Measurements from ENCODE around the gene GKN2.
"Not testable (repeated sequence)": the region's sequence is repeated elsewhere in the genome, so short reads cannot be mapped to it uniquely, and the experiment has no call there.

GKN2 gene

DNA sequence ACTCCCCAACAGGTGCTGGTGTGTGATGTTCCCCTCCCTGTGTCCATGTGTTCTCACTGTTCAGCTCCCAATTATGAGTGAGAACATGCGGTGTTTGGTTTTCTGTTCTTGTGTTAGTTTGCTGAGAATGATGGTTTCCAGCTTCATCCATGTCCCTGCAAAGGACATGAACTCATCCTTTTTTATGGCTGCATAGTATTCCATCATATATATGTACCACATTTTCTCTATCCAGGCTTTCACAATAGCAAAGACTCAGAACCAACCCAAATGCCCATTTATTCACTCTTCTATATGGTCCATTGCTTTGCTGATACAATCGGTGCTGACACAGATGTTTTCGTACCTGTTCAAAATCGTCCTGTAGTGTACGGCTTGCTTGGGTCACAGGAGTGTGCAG, 2.7 kb upstream of the GKN2 start:
- DNase-seq, result not testable (repeated sequence)

DNA sequence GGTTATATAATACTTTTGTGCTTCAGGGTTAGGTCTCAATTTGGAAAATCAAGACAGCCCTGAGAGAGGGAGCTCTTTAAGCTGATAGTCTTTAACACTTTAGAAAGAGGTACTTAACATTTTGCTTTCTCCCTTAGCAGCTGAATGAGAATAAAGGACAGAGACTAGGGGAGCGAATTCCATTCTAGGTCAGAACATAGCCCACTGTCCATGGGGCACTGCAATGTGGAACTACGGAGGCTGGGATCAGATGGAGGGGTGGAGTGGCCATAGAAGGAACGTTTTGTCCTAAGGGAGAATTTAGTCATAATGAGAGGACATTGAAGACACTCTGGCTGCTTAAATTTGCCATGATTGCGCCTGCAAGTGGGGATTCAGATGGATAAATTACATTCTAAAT, 794 bp downstream of the GKN2 start:
- DNase-seq, result no peak

DNA sequence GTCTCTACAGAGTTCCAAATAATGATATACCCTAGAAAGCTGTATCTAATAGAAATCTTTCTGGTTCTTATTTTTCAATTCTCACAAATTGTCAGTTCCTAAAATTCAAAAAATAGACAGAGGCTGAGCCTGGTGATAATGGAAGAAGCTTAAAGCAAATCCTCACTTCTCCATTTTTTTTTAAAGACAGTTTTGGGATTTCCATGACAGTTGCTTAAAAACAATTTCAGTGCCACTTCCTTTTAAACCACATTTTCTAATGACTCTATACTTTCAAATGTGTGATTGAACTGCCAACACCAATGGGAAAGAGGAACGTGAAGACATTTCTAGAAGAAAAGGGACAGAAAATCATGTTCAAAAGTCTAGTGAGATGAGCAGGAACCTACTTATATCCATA, 4.0 kb downstream of the GKN2 start:
- no peak for DNase-seq

DNA sequence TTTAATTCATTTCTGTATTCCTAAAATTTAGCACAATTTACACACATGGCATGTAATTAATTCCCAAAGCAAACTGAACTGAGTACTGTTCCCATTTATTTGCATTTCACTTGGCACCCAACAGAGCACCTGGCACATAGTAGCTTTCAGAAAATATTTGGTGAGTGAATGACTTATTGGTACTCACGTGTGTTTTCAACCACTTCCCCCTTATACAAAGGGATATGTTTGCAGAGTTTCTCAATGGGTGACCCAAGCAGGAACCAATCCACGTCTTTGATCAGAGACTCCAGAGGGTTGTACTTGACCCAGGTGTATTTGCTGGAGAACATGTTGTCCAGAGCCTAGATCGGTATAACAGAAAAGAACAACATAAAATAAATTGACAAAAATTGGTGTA, 6.6 kb downstream of the GKN2 start:
- DNase-seq, result no peak

DNA sequence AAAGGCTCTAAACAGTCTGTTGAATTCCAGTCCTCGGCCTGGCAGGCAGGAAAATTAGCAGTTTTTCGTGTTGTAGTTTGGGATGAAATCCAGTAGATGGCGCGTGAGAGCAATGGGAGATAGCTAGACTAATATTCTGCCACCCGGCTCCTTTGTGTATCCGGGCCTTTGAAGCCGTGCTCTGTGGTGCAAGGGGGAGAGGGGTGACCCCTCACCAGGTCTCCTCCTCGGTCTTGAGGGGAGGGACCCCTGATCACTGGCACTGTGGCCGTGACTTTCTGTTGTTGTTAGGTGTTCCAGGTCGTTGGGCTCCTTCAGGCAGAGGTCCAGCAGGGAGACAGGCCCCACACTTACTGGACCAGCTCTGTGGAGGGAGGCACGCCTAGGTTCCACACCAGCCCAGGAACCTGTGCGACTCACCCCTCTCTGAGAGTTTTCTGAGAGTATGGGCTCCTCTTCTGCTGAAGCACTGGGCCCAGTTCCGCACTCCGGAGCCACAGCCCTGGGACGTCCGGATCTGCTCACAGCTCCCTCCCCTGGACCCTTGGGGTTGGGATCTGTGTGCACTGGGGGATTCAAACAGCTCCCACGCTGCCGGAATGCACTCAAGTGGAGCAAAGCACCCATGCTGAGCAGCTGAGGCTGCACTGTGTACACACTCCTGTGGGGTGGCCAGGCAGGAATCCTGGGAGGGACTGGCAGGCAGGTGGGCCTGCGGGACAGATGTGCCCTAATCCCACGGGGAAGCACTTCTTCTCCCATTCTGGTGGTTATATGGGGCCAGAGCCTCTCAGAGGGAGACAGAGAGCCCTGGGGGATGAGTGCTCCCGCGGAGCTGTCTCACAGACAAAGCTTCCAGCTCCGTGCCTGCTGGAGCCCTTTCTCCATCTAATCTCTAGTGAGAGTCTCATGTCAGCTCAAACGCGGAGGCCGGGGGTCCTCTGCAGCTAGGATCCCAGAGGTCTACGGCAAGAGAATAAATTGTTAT, 8.8 kb downstream of the GKN2 start:
- DNase-seq, result peak; percentile 74

DNA sequence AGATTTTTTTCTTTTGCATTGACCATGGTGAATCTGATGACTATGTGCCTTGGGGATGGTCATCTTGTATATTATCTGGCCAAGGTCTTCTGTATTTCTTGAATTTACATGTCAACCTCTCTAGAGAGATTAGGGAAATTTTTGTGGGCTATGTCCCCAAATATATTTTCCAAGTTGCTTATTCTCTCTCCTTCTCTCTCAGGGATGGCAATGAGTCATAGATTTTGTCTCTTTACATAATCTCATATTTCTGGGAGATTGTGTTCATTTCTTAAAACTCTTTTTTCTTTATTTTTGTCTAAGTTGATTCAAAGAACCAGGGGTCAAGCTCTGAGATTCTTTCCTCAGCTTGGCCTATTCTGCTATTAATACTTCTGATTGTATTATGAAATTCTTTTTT, 9.9 kb downstream of the GKN2 start:
- DNase-seq, result no peak

DNA sequence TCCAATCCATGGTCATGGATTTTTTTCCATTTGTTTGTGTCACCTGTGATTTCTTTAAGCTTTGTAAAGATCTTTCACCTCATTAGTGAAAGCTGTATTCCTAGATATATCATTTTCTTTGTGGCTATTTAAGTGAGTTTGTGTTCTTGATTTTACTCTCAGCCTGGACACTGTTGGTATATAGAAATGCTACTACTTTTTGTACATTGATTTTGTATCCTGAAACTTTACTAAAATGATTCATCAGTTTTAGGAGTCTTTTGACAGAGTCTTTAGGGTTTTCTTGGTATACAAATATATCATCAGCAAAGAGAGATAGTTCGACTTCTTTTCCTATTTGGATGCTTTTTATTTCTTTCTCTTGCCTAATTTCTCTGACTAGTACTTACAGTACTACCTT, 12.3 kb downstream of the GKN2 start:
- no peak for DNase-seq

DNA sequence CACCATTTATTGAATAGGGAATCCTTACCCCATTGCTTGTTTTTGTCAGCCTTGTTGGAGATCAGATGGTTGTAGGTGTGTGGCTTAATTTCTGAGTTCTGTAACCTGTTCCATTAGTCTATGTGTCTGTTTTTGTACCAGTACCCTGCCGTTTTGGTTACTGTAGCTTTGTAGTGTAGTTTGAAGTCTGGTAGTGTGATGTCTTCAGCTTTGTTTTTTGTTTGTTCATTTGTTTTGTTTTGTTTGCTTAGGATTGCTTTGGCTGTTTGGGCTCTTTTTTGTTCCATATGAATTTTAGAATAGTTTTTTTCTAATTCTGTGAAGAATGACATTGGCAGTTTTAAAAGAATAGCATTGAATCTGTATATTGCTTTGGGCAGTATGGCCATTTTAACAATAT, 12.7 kb downstream of the GKN2 start:
- DNase-seq, result no peak

DNA sequence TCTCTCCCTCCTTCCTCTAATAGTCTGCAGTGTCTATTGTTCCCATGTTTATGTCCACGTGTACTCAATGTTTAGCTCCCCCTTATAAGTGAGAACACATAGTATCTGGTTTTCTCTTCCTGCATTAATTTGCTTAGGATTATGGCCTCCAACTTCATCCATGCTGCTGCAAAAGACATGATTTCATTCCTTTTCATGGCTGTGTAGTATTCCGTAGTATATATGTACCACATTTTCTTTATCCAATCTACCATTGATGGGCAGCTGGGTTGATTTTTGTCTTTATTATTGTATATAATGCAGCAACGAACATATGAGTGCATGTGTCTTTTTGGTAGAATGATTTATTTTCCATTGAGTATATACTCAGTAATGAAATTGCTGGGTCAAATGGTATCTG, 13.8 kb downstream of the GKN2 start:
- no peak for DNase-seq

DNA sequence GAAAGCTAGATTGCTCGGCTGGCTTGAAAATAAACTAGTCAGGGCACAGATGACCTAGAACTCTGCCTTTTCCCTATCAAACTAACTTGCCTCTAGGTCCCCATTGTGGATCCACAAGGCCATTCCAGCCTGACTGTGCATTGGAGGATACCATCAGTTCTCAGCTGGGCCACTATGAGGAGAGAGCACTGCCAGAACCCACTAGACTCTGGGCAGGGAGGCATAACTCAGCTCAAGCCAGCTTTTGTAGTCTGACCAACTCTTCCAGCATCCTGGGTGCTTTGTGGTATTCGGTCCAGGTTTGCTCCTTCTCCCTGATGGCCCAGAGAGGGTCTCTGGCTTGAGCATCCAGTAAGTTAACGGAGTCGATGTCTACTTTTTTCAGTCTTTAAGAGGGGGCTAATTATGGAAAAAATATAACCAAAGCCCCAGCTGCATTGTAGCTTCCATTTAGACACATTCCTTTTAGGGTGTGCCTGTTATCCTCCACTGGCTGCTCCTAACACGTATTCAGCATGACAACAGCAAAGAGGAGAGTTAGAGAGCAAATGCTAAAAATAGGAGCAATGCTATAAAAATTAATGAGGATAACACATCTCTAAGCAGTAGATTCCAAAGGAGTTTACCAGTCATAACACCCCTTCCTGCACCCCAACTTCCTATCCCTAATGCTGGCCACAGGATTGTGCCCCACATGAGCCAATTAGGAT, 15.2 kb downstream of the GKN2 start:
- DNase-seq, result no peak

DNA sequence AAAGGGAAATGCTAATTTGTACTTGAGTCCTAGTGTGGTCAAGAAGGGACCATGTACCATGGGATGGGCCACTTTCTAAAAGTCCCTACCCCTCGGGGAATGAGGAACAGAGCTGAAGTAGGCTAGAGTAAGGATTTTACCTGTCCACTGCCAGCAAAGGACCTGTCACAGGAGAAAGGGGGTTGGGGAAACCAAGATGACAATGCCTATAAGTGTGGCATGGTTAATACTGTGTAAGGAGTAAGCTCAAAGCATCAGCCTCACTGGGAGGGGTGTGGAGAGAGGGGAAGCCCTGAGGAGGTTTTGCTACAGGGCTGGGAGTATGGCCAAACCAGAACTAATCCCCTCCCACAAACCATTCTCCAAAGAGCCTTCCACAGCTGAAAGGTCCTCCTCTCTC, 15.8 kb downstream of the GKN2 start:
- no peak for DNase-seq

DNA sequence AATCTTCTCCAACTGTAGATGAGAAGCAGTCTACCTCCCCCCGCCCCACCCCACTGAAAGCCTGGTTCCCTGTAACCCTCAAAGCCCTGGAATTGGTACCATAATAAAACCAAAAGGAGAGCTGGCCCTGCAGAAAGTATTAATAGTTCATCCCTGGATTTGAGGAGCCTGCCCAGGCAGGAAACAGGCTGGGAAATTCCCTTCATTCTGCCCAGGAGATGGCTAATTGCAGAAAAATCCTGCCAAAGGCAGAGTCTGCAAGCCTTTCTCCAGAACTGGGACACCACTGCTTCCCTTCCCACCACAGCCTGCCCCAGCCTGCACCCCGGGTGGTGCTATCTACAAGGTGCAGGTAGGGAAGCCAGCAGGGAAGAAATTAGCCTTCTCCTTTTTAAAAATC, 16.3 kb downstream of the GKN2 start:
- DNase-seq, result no peak

DNA sequence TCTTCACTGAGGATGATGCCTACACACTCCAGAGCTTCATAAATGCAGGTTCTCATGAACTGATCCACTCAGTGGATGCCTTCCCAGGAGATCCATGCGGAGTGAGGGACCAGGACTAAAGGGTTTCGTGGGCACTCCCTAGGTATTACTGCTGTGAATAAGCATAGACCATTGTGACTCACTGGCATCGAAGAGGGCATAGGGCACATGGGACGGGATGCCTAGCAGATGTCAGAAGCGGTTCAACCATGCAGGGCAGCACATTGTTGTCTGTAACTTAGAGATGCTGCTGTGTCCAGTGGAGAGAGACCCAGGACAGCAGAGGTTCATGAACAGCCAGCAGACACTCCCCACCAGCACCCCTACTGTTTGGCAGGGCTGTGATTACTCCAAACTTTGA, 17.2 kb downstream of the GKN2 start:
- DNase-seq, result no peak

DNA sequence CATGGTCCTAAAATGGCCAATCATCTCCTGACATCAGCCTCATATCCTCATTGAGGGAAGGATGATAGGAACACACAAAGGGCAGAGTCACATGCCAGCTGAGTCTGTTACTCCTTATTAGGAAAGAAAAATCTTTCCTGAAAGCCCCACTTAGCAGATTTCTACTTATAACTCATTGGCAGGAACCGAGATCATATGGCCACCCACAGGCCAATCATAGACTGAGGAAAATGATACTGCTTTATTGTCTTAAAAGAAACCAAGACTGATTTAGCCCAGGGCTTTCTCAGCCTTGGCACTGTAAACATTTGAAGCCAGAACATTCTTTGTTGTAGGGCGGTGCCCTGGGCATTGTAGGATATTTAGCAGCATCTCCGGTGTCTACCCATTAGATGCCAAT, 18.7 kb downstream of the GKN2 start:
- DNase-seq, result no peak

DNA sequence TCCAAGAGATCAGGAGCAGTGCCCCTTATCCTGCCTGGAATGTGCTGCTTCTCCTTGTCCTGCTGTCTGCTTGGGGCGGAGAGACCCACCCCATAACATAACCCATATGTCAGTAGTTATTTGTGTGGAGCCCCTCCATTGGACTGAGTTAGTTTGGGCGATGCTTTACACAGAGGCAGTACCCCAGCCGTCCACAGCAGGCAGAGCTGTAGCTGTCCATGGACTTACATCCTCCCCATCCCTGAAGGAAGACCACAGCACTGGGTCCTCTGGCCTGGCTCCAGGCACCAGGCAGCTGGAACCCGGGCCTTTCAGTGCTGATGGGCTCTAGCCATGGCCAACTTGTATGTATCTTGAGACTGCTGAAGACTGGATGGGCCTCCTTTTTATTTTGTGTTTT, 20.3 kb downstream of the GKN2 start:
- DNase-seq, result no peak

DNA sequence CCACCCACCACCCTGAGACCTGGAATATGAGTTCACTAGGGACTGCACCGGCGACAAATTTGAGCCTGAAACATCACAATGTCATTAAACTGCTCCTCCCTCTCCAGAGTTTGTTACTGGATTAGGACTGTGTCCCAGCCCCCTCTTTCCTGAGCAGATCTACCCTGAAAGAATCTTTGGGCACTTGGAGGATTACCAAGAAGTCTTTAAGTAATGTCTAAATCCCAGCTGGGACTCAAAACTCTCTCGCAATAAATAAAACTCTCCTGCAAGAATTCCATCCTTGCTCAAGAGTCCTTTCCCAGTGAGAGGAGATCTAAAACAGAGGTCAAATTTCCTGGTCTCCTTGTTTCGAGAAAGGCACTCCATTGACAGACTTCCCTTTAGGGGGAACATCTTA, 20.9 kb downstream of the GKN2 start:
- DNase-seq, result no peak

DNA sequence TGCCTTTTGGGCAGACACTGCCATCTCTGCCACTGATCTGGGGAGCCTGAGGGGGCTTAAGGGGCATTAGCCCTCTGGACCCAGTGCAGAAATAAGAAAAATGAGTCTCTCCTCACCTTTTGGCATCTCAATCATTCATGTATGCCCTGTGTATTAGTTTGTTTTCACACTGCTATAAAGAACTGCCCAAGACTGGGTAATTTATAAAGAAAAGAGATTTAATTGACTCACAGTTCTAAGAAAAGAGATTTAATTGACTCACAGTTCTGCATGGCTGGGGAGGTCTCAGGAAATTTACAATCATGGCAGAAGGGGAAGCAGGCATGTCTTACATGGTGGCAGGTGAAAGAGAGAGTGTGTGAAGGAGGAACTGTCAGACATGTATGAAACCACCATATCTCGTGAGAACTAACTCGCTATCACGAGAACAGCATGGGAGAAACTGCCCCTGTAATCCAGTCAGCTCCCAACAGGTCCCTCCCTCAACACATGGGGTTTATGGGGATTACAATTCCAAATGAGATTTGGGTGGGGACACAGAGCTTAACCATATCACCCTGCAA, 21.5 kb downstream of the GKN2 start:
- no peak for DNase-seq

DNA sequence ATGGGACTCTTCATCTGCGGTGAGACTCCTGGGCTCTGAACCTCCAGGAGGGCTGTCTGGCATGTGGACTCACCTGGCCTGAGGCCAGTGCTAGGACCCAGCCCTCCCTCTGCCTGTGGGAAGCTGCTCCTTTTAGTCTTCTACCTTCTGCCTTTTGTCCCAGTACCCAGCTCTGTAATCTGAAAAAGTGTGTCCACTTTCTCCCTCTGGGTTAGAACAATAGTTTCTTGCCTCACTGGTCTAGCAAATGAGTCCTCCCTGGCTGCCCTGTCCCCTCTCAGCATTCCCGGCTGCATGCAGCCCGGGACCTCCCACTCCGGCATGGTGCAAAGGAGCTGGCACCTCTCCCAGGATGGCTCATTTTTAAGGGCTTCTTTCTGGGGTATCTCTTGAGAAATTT, 25.9 kb downstream of the GKN2 start:
- no peak for DNase-seq

DNA sequence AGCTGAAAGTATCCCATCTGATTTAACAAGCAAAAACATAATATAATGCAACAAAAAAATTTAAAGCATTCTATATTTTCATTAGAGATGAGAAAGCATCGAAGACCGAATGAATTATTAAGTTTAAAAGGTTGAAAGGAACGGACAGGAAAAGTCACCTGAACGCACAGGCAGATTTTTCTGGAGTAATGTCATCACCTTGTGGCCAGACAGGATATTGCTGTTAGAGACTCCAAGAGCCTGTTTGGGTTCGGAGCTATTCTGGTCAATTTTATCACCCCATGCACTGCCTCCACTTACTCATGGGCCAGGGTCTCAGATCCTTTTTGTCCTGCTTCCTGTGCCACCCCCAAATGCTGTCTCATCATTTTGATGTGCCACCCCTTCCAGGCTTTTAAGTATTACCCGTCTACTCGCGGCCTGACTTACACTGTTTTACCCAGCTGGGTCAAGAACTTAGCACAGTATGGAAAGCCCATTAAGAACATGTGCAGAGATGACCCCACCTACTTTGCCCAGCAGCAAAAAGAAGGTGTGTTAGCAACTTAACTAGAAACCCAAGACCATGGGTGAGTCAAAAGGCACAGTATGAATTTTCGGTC, 27.3 kb downstream of the GKN2 start:
- DNase-seq, result peak; percentile 44

DNA sequence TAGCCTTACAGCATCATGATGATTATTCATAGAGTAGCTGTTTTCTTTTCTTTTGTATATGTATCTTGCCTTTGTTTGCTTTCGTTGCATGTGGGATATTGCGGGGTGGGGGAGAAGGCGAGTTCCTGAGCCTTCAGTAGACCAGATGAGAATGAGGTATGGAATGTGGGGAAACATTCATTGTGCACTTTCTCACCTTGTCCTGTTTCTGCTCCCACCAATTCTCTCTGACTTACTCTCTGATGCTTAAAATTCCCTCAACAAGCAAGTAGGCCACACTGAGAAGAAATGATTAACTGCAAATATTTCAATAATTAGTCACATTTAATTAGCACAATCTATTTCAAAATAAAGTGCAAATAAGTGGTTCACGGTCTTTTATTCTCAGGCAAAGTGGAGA, 31.0 kb downstream of the GKN2 start:
- DNase-seq, result no peak

DNA sequence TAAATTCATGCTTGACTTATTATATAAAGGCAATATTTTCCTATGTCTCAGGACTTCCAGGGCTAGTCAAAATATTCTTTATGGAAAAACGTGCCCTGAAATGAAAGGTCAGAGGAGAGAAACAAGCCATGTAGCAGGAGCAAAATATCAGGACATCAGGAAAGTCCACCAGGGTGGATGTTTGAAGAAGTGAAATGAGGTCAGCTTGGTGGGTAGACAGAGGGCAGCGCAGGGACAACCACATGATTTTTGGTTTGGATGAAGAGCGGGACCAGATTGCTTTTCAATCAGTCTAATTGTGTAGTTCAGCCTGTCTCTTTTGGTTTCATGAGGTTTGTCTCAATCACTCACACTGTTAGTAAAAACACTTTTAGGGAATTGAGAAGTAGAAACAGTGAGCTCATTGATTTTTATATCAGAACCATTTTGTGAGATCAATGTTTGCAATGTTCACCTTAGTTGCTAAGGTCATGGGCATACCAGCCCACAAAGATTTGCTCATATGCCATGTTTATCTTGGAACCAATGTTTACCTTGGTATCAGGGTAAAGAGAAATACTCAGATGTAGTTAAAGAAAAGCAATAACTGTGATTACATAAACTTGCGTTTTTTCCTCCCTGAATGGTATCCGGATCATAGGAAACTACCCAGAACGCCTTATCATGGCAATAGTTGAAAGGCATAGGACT, 32.1 kb downstream of the GKN2 start:
- DNase-seq, result no peak

DNA sequence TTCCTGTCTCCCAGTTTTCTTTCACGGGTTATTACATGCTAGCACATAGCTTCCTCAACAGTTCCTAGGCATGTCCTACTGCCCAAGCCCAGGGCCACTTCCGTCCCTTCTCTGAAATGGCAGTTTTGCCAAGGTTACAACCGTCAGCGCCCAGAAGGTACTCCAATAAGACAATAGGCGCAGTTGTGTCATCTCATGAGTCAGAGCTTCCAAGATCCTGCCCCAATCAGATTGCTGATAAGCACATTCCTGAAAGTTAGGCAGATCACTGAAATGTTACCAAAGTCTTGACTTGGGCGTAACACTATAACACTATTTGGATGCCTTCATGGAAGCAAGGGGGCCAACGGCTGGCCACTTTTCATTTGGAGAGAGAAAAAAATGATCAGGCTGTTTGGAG, 34.2 kb downstream of the GKN2 start:
- DNase-seq, result no peak
